Nucleus accumbens (tissue), 56 donors: Measurements from ENCODE around the gene CLTRN.
"Not testable (repeated sequence)": the region's sequence is repeated elsewhere in the genome, so short reads cannot be mapped to it uniquely, and the experiment has no call there.

Source experiments
- DNase-seq, 56 donors: peaks; one replicate each; lab custom pipeline; 2025; lab: John Stamatoyannopoulos, UW

Gene CLTRN

GRCh38 chrX:15654804-15655203 is 9.8 kb downstream of the CLTRN start:
- not testable (repeated sequence) for DNase-seq

- peak in 1 of 56 donors; percentile 6 for DNase-seq
Measured at GRCh38 chrX:15653961-15654360, 10.6 kb downstream of the CLTRN start.

- not testable (repeated sequence) for DNase-seq
Measured at GRCh38 chrX:15647510-15647909, 17.1 kb downstream of the CLTRN start.

DNA sequence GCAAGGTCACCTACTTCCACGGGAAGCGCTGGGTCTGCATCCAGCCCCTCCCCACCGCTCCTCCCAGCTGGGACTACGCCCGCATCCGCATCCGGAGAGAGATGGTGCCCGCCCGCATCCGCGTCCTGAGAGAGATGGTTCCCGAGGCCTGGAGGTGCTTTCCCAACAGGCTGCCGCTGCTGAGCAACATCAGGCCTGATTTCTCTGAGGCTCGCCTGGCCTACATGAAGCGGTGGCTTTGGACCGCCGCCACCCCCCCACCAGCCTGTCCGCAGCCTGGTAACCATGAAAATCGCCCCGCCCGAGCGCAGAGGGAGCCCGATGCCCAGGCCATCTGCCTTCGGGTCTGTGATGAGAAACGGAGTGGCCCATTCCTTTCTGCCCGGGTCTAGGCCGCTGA is 18.1 kb downstream of the CLTRN start:
- DNase-seq = no peak

DNA sequence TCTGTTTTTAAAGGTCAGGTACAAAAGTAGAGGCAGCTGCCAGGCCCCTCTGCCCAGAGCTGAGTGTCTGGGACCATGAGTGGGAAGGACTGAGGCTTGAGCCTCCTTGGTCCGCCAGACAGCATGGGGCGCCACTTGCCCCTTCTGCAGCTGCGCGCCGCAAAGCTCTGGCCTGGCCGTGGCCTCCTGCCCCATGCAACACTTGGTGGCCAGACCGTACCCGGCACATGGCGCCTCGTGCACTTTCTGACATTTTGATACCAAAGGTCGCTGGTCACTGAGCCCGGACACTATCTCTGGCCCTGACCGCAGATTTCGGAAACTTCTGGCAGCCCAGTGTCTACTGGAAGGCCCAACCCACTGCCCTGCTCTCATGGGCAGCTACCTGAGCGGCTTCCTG is 18.6 kb downstream of the CLTRN start:
- no peak for DNase-seq

GRCh38 chrX:15645266-15645665 is 19.3 kb downstream of the CLTRN start:
- no peak for DNase-seq

- DNase-seq = no peak
Measured at GRCh38 chrX:15644560-15644872, 20.1 kb downstream of the CLTRN start.

DNA sequence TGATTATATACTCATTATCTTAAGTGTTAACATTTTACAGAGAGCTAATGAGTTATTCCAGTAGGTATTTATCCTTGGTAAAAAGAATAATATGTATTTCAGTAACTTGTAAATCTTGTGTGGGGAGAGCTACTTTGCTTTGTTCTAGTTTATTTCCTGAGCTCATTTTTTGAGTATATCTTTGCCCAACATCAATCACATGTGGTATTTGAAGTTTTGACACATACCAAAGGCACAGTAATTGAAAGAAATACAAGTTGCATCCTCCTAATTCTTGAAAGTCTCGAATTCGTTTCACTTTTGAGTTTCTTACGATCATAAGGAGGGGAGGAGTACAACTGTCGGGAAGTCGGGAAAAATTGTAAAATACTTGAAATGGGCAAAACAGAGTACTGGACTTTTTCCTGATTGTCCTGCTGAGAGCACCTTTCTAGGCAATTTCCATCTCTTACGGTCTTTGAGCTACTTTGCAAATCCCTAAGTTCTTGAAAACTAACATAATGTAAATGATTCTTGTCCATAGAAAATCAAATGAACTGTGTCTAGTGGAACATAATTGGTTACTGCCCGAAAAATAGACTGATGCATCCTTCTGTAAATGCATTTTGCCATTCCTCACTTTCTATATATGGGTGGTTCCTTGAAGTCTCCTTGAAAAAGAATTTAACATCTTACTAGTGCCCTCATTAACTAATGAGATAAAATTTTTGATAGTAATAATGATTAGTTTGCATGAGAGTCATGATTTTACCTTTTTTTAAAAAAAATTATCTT is 20.6 kb downstream of the CLTRN start:
- DNase-seq = no peak

GRCh38 chrX:15631637-15632036 is 33.0 kb downstream of the CLTRN start:
- no peak for DNase-seq

DNA sequence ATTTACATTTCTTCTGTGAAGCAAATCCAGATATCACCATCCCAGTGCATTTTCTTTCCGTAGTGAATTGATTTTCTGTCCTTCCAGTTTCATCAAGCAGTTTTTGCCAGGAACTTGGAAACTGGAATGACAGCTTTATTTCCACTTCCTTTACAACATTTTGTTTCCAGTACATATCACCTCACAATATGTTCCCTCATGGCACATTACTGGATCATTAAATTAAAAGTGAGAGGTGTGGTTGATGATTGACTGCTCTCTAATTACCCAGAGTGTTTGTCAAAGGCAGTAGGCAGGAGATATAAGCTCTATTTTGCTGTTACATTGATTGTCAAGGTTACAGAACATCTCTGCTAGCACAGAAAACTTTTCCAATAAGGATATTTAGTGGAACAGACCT is 41.6 kb downstream of the CLTRN start:
- DNase-seq = no peak

DNA sequence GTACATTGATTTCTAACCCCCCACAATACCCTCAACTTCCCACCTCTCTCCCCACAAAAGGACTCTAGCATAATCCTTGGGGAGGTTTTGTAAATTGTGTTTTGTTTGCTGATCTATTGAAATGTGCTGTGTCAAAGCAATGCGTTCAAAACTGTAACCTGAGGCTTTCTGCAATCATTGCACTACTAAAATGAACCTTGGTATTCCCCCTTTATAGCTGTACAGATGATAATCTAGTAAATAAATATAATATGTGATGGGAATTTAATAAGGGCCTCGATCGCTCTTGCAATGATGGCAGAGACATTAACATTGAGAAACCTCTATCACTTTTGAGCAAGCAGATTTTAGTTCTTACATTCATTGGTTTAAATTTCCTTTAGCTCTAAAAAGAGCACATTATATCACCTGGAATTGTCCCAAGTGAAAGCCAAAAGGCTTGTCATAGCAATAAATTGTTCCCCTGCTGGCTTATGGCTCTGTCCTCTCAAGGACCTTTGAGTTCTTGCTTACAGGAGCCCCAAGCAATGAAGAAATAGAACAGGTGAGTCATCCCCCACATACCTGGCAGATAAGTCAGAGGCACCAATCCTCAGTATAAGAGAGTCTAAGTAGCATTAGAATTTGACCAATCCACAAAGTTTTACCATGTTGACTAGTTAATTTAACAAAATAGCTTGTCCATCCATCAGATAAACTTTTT is 45.4 kb downstream of the CLTRN start:
- no peak for DNase-seq

- DNase-seq = no peak
Measured at GRCh38 chrX:15617111-15617510, 47.5 kb downstream of the CLTRN start.

- no peak for DNase-seq
Measured at GRCh38 chrX:15616531-15616930, 48.1 kb downstream of the CLTRN start.

- DNase-seq = no peak
Measured at GRCh38 chrX:15607067-15607466, 57.5 kb downstream of the CLTRN start.

- no peak for DNase-seq
Measured at GRCh38 chrX:15606136-15606535, 58.5 kb downstream of the CLTRN start.

DNA sequence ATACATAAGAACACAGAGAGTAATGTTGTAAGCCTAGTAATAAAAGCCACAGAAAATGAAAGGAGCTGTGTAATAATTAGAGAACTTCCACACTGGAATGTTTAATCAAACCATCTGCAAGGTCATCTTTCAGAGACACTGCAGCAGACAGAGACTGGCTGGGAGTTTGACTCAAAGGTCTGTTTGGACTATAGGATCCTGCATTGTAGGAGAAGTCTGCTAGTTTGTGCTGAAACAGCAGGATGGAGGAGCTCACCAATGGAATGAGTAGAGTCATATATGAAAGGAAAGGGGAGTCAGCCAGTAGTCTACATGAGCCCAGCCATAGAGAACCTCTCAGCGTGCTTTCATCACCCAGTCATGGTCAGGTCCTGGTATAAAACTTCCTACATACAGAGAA is 59.4 kb downstream of the CLTRN start:
- no peak for DNase-seq

- DNase-seq = no peak
Measured at GRCh38 chrX:15602761-15603160, 61.8 kb downstream of the CLTRN start.

DNA sequence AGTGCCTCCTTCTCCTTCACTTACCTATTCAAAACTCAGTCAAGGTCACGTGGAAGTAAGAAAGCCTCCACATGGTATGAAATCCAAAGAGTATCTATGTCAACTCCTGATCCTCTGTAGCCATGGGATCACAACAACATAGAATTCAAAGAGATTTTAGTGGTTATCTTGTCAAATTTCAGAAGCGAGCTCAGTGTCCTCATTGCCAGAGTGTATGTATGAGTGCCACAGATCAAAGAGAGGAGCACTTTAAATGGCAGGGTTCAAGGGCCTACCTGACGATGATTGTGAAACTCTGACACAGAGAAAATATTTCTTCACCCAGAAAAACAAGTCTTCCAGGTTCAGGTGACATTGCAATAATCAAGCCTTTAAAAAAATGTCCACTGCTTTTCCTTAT is 62.7 kb downstream of the CLTRN start:
- no peak for DNase-seq

DNA sequence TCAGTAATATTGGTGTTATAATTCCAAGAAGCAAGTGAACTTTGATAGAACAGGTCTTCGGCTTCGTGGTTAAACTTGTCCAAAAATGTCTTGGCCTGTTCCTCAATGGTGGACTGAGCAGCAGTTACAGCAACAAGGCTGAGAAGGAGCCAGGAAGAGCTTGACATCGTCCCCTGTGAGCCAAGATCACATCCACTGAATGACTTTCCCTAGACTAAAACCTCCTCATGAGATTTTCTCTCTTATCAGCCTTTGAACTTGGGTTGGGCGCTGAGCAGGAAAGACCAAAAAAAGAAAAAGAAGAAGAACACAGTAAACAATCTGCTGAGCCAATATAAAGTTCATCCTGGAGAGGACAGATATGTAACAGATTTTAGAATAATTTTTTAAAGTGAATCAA is 63.9 kb downstream of the CLTRN start, which contains the start of gene ACE2:
ACE2 (minus strand) TSS at position 216 of the 400 bp plus-strand sequence; CDS start at position 167, 49 bp downstream.
- no peak for DNase-seq

- no peak for DNase-seq
Measured at GRCh38 chrX:15600049-15600448, 64.6 kb downstream of the CLTRN start.

- no peak for DNase-seq
Measured at GRCh38 chrX:15599461-15599860, 65.1 kb downstream of the CLTRN start.

DNA sequence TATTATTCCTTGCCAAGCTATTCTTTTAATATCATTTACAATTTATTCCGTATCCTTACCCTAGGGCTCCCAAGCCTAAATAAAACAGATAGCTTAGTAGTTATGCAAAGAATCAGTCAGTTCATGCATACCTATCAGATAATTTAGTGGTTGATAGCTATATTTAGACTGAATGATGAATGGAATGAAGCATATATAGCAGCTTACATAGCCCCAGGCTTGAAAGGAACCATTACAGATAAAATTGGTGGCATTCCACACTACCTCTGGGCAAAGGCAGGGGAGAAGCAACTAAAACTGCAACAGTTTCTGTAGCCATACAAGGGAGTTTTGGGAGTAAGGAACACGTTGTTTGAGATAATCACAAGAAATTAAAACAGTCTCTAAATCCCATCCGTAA is 66.6 kb downstream of the CLTRN start:
- DNase-seq = no peak
